ENCODE measurements around the gene DMAP1.

Gene DMAP1

GRCh38 chr1:44256762-44257554 lies 43.7 kb downstream of the DMAP1 start:
- no peak for DNase-seq

GRCh38 chr1:44259090-44259489 lies 45.8 kb downstream of the DMAP1 start:
- DNase-seq = no peak

- no peak for DNase-seq
Observed at GRCh38 chr1:44260792-44261170, 47.5 kb downstream of the DMAP1 start.

- no peak for DNase-seq
Observed at GRCh38 chr1:44261171-44261817, 48.0 kb downstream of the DMAP1 start.

GRCh38 chr1:44261962-44262361 lies 48.7 kb downstream of the DMAP1 start:
- no peak for DNase-seq

GRCh38 chr1:44262414-44262813 lies 49.1 kb downstream of the DMAP1 start:
- DNase-seq = no peak

GRCh38 chr1:44262816-44263567 lies 49.7 kb downstream of the DMAP1 start:
- DNase-seq = no peak

GRCh38 chr1:44263568-44264450 lies 50.5 kb downstream of the DMAP1 start:
- no peak for DNase-seq

- no peak for DNase-seq
Observed at GRCh38 chr1:44264451-44264771, 51.1 kb downstream of the DMAP1 start.

- DNase-seq = no peak
Observed at GRCh38 chr1:44265656-44266358, 52.5 kb downstream of the DMAP1 start.

GRCh38 chr1:44266400-44267344 lies 53.4 kb downstream of the DMAP1 start:
- no peak for DNase-seq

GRCh38 chr1:44267438-44267837 lies 54.2 kb downstream of the DMAP1 start:
- DNase-seq = no peak

- no peak for DNase-seq
Observed at GRCh38 chr1:44268054-44268453, 54.8 kb downstream of the DMAP1 start.
